B cell (primary cell): ENCODE data around the gene LILRA6. TPM values are rescaled to one million over a fixed set of nuclear protein-coding genes. Genes with fewer than 3 reads are reported as not detected.
"Not testable (repeated sequence)": the region's sequence is repeated elsewhere in the genome, so short reads cannot be mapped to it uniquely, and the experiment has no call there.

Experiments
- ATAC-seq: fragments of 200-7000 bp; cut with Tn5 transposase; one replicate; pipeline ENCODE4 v1.10.0; 2021; ENCODE audit warnings: low read depth, mild to moderate bottlenecking, moderate number of reproducible peaks, moderate library complexity
- CTCF ChIA-PET: fragments of 350-600 bp; sonication (Branson Sonifier 250); formaldehyde crosslinking; loops from one replicate; lab custom pipeline; 2021; ENCODE audit warnings: antibody characterized with exemption, inconsistent platforms; lab: Charles Lee
- POLR2A ChIA-PET: fragments of 350-600 bp; sonication (Branson Sonifier 250); formaldehyde crosslinking; loops from one replicate; lab custom pipeline; 2021; ENCODE audit warnings: antibody characterized with exemption; lab: Charles Lee
- DNase-seq: peaks from one replicate; pipeline ENCODE4 v3.0.0; 2013
- H2AFZ ChIP-seq: 2 replicates; pipeline ENCODE4 v1.6.1; 2012; ENCODE audit warnings: mild to moderate bottlenecking, low read depth, low read length; ENCODE audit not compliant: insufficient read depth, poor library complexity, severe bottlenecking
- H3K27ac ChIP-seq, 2 donors: 1 replicate in 1 of 2; 2 replicates in 1 of 2; pipeline ENCODE4 v1.5.1; 2012 to 2013; ENCODE audit warnings: low read length in 2 of 2, mild to moderate bottlenecking in 2 of 2, moderate library complexity in 1 of 2
- H3K27me3 ChIP-seq, 4 experiments: fragments of 200-600 bp in 1 of 4; sonication (generic) in 1 of 4; replicated peaks in 1 of 4; 1 replicate in 2 of 4; 2 replicates in 2 of 4; pipeline versions ENCODE4 v1.6.1 to v1.7.0; 2013 to 2016; ENCODE audit warnings: low read length in 3 of 4, mild to moderate bottlenecking in 2 of 4, mixed read lengths in 1 of 4, moderate library complexity in 1 of 4; ENCODE audit not compliant: insufficient read depth in 4 of 4, control insufficient read depth in 3 of 4; ENCODE audit errors: control extremely low read depth in 1 of 4
- H3K36me3 ChIP-seq, 2 experiments: replicated peaks in 1 of 2; 1 replicate in 1 of 2; 2 replicates in 1 of 2; pipeline versions ENCODE4 v1.6.1 to v1.7.1; 2013; ENCODE audit warnings: low read length in 1 of 2; ENCODE audit not compliant: insufficient read depth in 2 of 2, control insufficient read depth in 1 of 2; ENCODE audit errors: control extremely low read depth in 1 of 2, extremely low read depth in 1 of 2
- H3K4me1 ChIP-seq, 2 donors: fragments of 200-600 bp in 1 of 2; sonication (generic) in 1 of 2; 1 replicate in 1 of 2; 2 replicates in 1 of 2; pipeline versions ENCODE4 v1.5.1 to v1.6.1; 2013 to 2017; ENCODE audit warnings: low read length in 2 of 2; ENCODE audit not compliant: control insufficient read depth in 2 of 2, insufficient read depth in 2 of 2
- H3K4me2 ChIP-seq: replicated peaks from 2 replicates; pipeline ENCODE3; 2012; ENCODE audit warnings: mild to moderate bottlenecking, low read depth, low read length; ENCODE audit not compliant: poor library complexity, severe bottlenecking
- H3K4me3 ChIP-seq, 5 experiments: fragments of 200-600 bp in 1 of 5; sonication (generic) in 1 of 5; 1 replicate in 3 of 5; 2 replicates in 2 of 5; pipeline versions ENCODE4 v1.5.1 to v1.7.0; 2011 to 2016; ENCODE audit warnings: low read length in 4 of 5, mild to moderate bottlenecking in 4 of 5, low read depth in 2 of 5, control low read depth in 1 of 5, moderate library complexity in 1 of 5; ENCODE audit not compliant: insufficient read depth in 1 of 5; ENCODE audit errors: control extremely low read depth in 1 of 5, extremely low read depth in 1 of 5
- H3K79me2 ChIP-seq: fragments of 200-600 bp; sonication (generic); one replicate; pipeline ENCODE4 v1.6.0; 2016; ENCODE audit warnings: low read length; ENCODE audit not compliant: control insufficient read depth, insufficient read depth
- H3K9ac ChIP-seq: fragments of 200-600 bp; sonication (generic); 2 replicates; pipeline ENCODE4 v1.6.1; 2017; ENCODE audit warnings: mild to moderate bottlenecking, low read length, moderate library complexity
- H3K9me3 ChIP-seq, 3 donors: one replicate each; pipeline versions ENCODE4 v1.6.1 to v1.7.1; 2013; ENCODE audit warnings: low read length in 2 of 3; ENCODE audit not compliant: control insufficient read depth in 2 of 3, insufficient read depth in 1 of 3; ENCODE audit errors: control extremely low read depth in 1 of 3
- H4K20me1 ChIP-seq: 2 replicates; pipeline ENCODE4 v1.6.0; 2012; ENCODE audit warnings: mild to moderate bottlenecking, low read length; ENCODE audit not compliant: insufficient read depth, control insufficient read depth, poor library complexity, severe bottlenecking
- H3K27ac Mint-ChIP-seq: one replicate; pipeline ENCODE4 v1.8.0; 2021; ENCODE audit warnings: mixed read lengths
- H3K27me3 Mint-ChIP-seq: one replicate; pipeline ENCODE4 v1.8.0; 2021; ENCODE audit warnings: mixed read lengths
- H3K4me1 Mint-ChIP-seq: one replicate; pipeline ENCODE4 v1.8.0; 2021; ENCODE audit warnings: mixed read lengths
- H3K4me3 Mint-ChIP-seq: one replicate; pipeline ENCODE4 v1.8.0; 2021; ENCODE audit warnings: mixed read lengths
- H3K9me3 Mint-ChIP-seq: one replicate; pipeline ENCODE4 v1.8.0; 2022; ENCODE audit warnings: mixed read lengths; ENCODE audit not compliant: insufficient read depth
- EZH2 ChIP-seq: IDR thresholded peaks from 2 replicates; pipeline ENCODE4 v1.6.1; 2012; ENCODE audit warnings: borderline replicate concordance, low read depth, mild to moderate bottlenecking, moderate library complexity, low read length; ENCODE audit not compliant: insufficient read depth, poor library complexity, severe bottlenecking
- WGBS: methylation state at CpG from one replicate; pipeline ENCODE4 v1.1.5; 2013; ENCODE audit warnings: missing lambda C conversion rate; ENCODE audit not compliant: insufficient coverage; 5-methylcytosine and 5-hydroxymethylcytosine counted together
- intact Hi-C: fragments of 100-400 bp; cut with micrococcal nuclease; formaldehyde crosslinking; loops from one replicate; pipeline ENCODE4 v1.10.0; 2022
- polyA plus RNA-seq: library from polyadenylated mRNA; depleted of rRNA; stranded (reverse); fragments of >200 nt; gene quantifications from 2 replicates; pipeline ENCODE4 v1.2.3, GENCODE V29; 2012
- total RNA-seq, 2 donors: library from RNA; stranded (reverse); fragments of 120-200 nt in 1 of 2; gene quantifications; 1 replicate in 1 of 2; 2 replicates in 1 of 2; pipeline versions ENCODE4 v1.2.3 to v1.2.4, GENCODE V29; 2013 to 2022
- TF ChIP-seq, protein P1 (sequence below): fragments of 200-600 bp; IDR thresholded peaks from one replicate; pipeline ENCODE4 v1.8.0; 2022; ENCODE audit warnings: antibody characterized with exemption, mild to moderate bottlenecking

Gene LILRA6
- total and polyA plus RNA-seq, 2 donors (not counting 1 experiment from before 2014, with no cell fraction given) = 0.66 TPM; not detected in 1

DNA sequence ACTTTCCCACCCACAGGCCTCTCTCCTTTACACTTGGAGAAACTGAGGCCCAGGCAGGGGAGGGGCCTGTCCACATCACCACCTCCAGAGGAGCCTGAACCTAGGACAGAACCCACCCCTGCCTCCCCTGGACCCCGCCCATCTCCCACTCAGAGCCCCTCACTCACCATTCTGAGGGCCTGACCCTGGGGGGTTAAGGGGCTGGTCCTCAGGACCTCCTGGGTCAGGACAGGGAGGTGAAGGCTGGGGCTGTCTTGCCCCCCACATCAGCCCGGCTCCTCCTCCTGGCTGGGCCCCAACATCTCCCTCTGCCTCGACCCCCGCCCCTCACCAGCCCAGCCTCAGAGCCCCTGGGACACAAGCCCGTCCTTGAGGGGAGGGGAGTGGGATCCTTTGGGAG is 22.9 kb downstream of the LILRA6 start:
- H3K27me3 ChIP-seq, POLR2A ChIA-PET, H3K9ac ChIP-seq, H3K36me3 ChIP-seq, DNase-seq, H3K9me3 Mint-ChIP-seq, ATAC-seq, H3K4me2 ChIP-seq, intact Hi-C loops, H3K4me3 ChIP-seq, CTCF ChIA-PET, H3K27ac ChIP-seq, H3K27me3 Mint-ChIP-seq, H3K79me2 ChIP-seq, H3K9me3 ChIP-seq, H4K20me1 ChIP-seq, H3K4me3 Mint-ChIP-seq, H3K4me1 Mint-ChIP-seq, H3K27ac Mint-ChIP-seq, H2AFZ ChIP-seq: not testable (repeated sequence)
- WGBS = no CpG with 5 or more reads among the region's 5 CpGs
- peaks cover 0 to 11% of the 10 kb centered on the region in 2 donors for H3K4me1 ChIP-seq

DNA sequence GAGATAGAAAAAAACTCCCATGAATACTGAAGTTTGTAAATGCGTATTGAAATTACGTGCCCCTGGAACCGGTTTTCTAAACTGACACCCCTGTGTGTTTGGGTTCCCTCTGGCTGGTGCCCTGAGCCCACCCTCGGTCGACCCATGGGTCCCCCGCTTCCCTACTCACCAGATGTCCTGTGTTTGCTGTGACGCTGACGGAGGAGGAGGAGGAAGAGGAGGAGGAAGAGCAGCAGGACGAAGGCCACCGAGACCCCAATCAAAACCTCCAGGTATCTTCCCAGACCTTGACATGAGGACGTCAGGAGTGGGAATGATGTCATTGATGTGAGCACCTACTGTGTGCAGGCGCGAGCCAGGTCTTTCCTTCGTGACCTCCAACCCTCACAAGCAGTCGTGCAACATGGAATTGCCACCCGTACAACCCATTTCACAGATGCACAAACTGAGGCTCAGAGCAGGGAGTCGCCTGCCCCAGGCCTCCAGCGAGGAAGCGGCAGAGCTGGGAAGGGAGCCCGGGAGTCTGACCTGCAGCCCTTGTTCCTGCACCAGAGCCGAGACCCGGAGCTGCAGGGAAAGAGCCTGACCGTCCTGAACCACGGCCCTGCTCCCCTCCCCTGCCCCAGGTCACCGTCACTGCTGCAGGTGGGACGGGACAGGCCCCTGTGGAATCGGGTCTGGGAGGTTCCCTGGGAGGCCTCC is 23.5 kb downstream of the LILRA6 start:
- ChIA-PET CTCF (no interaction called here), POLR2A (no interaction called here)
- intact Hi-C loops = no loop called here
- Histone ChIP-seq H3K9ac (no peak overlapping the region), H3K4me1 (peaks cover 0 to 11% of the 10 kb centered on the region in 2 donors), H3K4me3 (no peak overlapping the region), H2AFZ (no peak overlapping the region), H3K36me3 (no peaks in the 10 kb centered on the region), H3K4me2 (no peak overlapping the region), H3K27me3 (peaks cover 0 to 3% (median 0%) of the 10 kb centered on the region in 4 experiments), H3K9me3 (no peaks in the 10 kb centered on the region), H4K20me1 (no peaks in the 10 kb centered on the region), H3K27ac (no peak overlapping the region), H3K79me2 (no peaks in the 10 kb centered on the region)
- Mint-ChIP-seq H3K4me1 (no peaks in the 10 kb centered on the region), H3K27ac (no peak overlapping the region), H3K9me3 (no peaks in the 10 kb centered on the region), H3K27me3 (peaks cover 5% of the 10 kb centered on the region), H3K4me3 (no peak overlapping the region)
- no peak for TF ChIP-seq EZH2
- TF ChIP-seq, protein P1, sequence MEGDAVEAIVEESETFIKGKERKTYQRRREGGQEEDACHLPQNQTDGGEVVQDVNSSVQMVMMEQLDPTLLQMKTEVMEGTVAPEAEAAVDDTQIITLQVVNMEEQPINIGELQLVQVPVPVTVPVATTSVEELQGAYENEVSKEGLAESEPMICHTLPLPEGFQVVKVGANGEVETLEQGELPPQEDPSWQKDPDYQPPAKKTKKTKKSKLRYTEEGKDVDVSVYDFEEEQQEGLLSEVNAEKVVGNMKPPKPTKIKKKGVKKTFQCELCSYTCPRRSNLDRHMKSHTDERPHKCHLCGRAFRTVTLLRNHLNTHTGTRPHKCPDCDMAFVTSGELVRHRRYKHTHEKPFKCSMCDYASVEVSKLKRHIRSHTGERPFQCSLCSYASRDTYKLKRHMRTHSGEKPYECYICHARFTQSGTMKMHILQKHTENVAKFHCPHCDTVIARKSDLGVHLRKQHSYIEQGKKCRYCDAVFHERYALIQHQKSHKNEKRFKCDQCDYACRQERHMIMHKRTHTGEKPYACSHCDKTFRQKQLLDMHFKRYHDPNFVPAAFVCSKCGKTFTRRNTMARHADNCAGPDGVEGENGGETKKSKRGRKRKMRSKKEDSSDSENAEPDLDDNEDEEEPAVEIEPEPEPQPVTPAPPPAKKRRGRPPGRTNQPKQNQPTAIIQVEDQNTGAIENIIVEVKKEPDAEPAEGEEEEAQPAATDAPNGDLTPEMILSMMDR = no peak
- DNase-seq = no peak
- WGBS = 89% methylated on average over 16 of the region's 27 CpGs
- ATAC-seq = no peak
